Measurements from ENCODE around the gene FCHSD1. TPM values are rescaled to one million over a fixed set of nuclear protein-coding genes. Genes with fewer than 3 reads are reported as not detected.

Gene FCHSD1
- polyA plus RNA-seq, 1 of the 3 experiments (the other 2 are of a cell fraction): 49.2 TPM

DNA sequence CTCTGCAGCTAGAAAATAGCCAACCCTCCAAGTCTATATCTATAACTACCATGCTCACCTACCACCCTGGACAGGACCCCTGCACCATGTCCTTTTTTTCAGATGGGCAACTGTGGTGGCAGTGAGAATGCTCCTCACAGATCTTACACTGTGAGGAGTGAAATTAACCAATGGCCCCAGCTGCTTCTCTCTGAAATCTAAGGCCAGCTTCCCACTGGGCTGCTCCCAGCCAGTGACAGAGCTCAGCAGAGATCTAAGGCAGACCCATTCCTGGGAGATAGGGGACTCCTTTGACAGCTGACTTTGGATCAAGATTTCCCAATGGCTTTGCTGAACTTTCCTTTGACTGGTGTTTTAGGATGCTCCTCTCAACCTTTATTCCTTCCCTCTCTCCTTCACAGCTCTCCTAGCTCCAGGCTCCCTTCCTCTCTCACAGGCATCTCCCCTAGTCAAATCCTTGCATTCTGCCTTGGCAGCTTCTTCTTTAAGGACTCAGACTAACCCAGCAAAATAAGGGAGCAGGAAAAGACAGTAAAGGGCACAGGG is 32.5 kb upstream of the FCHSD1 start:
- H3K36me3 ChIP-seq (replicated peaks in 1 of 2; ENCODE audit: control insufficient read depth in 1 of 2, insufficient read depth in 2 of 2, low read length in 1 of 2): peaks cover 8% of the 10 kb centered on the region in 2 experiments
- H3K79me2 ChIP-seq (ENCODE audit: insufficient read depth): peaks cover 20% of the 10 kb centered on the region; the same call in 1 of the 2 replicates
- no peak overlapping the region for H3K4me2 ChIP-seq
- H3K4me3 ChIP-seq (ENCODE audit: low read depth in 2 of 2, low read length in 1 of 2): no peak overlapping the region
- peaks cover 22% of the 10 kb centered on the region for H3F3A ChIP-seq (replicated peaks; ENCODE audit: insufficient read depth)
- H3K4me1 ChIP-seq (ENCODE audit: control insufficient read depth in 1 of 2, insufficient read depth in 2 of 2, low read depth in 1 of 2, low read length in 1 of 2): peaks cover 19 to 40% of the 10 kb centered on the region in 2 experiments; a peak in 3 of 4 replicates
- TF ChIP-seq, protein P1, sequence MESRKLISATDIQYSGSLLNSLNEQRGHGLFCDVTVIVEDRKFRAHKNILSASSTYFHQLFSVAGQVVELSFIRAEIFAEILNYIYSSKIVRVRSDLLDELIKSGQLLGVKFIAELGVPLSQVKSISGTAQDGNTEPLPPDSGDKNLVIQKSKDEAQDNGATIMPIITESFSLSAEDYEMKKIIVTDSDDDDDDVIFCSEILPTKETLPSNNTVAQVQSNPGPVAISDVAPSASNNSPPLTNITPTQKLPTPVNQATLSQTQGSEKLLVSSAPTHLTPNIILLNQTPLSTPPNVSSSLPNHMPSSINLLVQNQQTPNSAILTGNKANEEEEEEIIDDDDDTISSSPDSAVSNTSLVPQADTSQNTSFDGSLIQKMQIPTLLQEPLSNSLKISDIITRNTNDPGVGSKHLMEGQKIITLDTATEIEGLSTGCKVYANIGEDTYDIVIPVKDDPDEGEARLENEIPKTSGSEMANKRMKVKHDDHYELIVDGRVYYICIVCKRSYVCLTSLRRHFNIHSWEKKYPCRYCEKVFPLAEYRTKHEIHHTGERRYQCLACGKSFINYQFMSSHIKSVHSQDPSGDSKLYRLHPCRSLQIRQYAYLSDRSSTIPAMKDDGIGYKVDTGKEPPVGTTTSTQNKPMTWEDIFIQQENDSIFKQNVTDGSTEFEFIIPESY (IDR thresholded peaks at IDR 0.05; ENCODE audit: borderline replicate concordance, low read depth): no peak
- no peak for TF ChIP-seq SMC3 (IDR thresholded peaks at IDR 0.05; ENCODE audit: low read depth, low read length)
- TF ChIP-seq NFIC (IDR thresholded peaks at IDR 0.05; ENCODE audit: borderline replicate concordance): no peak
- no peak for TF ChIP-seq RFX5 (IDR thresholded peaks at IDR 0.05; ENCODE audit: low read length)
- TF ChIP-seq EP300 (IDR thresholded peaks at IDR 0.05; ENCODE audit: borderline replicate concordance in 1 of 2, low read depth in 1 of 2, low read length in 1 of 2): no peak
- no peak for TF ChIP-seq JUND (IDR thresholded peaks at IDR 0.05)
- TF ChIP-seq MXI1 (IDR thresholded peaks at IDR 0.05; ENCODE audit: low read depth, low read length): no peak
- TF ChIP-seq, protein P2, sequence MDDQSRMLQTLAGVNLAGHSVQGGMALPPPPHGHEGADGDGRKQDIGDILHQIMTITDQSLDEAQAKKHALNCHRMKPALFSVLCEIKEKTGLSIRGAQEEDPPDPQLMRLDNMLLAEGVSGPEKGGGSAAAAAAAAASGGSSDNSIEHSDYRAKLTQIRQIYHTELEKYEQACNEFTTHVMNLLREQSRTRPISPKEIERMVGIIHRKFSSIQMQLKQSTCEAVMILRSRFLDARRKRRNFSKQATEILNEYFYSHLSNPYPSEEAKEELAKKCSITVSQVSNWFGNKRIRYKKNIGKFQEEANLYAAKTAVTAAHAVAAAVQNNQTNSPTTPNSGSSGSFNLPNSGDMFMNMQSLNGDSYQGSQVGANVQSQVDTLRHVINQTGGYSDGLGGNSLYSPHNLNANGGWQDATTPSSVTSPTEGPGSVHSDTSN (IDR thresholded peaks at IDR 0.05): no peak
- TF ChIP-seq, protein P3, sequence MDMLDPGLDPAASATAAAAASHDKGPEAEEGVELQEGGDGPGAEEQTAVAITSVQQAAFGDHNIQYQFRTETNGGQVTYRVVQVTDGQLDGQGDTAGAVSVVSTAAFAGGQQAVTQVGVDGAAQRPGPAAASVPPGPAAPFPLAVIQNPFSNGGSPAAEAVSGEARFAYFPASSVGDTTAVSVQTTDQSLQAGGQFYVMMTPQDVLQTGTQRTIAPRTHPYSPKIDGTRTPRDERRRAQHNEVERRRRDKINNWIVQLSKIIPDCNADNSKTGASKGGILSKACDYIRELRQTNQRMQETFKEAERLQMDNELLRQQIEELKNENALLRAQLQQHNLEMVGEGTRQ (IDR thresholded peaks at IDR 0.05; ENCODE audit: borderline replicate concordance, low read depth, low read length): no peak
- no peak for TF ChIP-seq FOXJ3 (CRISPR knock-in tag; IDR thresholded peaks at IDR 0.05)
- TF ChIP-seq SIN3A (IDR thresholded peaks at IDR 0.05; ENCODE audit: borderline replicate concordance, low read depth, low read length): no peak
- no peak for TF ChIP-seq TEAD4 (IDR thresholded peaks at IDR 0.05; ENCODE audit: borderline replicate concordance, insufficient read depth)
- TF ChIP-seq RAD21 (IDR thresholded peaks at IDR 0.05; ENCODE audit: low read length): no peak
- TF ChIP-seq TCF12 (IDR thresholded peaks at IDR 0.05): no peak
- no peak for TF ChIP-seq POLR2AphosphoS5 (IDR thresholded peaks at IDR 0.05; ENCODE audit: low read depth, low read length)
- TF ChIP-seq ELF1 (IDR thresholded peaks at IDR 0.05): no peak
- TF ChIP-seq EZH2phosphoT487 (IDR thresholded peaks at IDR 0.05; ENCODE audit: borderline replicate concordance, low read depth): no peak
- no peak for TF ChIP-seq YY1 (IDR thresholded peaks at IDR 0.05; ENCODE audit: low read depth)
- H3K9me2 ChIP-seq: no peaks in the 10 kb centered on the region
- CTCF ChIA-PET: interaction anchor here (0.7 to 5.5 kb wide), 15 partner anchors 9 to 286 kb away, joined by 3 to 50 read pairs (median 6); partner anchors contain the start of gene PCDH1
- H2AFZ ChIP-seq (ENCODE audit: low read depth): no peak overlapping the region
- peak overlapping the region in 1 of 2 experiments; percentile 96; a peak in 2 of 4 replicates for H3K27ac ChIP-seq (ENCODE audit: low read depth in 2 of 2, low read length in 1 of 2)
- H3K9ac ChIP-seq: no peak overlapping the region
- no peak for DNase-seq
- no peaks in the 10 kb centered on the region for H3K9me3 ChIP-seq
- no peaks in the 10 kb centered on the region for H4K20me1 ChIP-seq (ENCODE audit: insufficient read depth)
- POLR2A ChIA-PET: interaction anchor here (0.7 to 2.6 kb wide), 5 partner anchors 12 to 277 kb away, joined by 3 to 8 read pairs (median 4); partner anchors contain the start of gene DELE1
- H3K27me3 ChIP-seq (ENCODE audit: insufficient read depth): no peaks in the 10 kb centered on the region
